D341Med (cell line): ENCODE measurements around the gene NFKBIL1.
"Not testable (repeated sequence)": the region's sequence is repeated elsewhere in the genome, so short reads cannot be mapped to it uniquely, and the experiment has no call there.

Experiments used
- DNase-seq: peaks from one replicate; pipeline ENCODE4 v3.0.0; 2012; ENCODE audit warnings: low spot score

Gene NFKBIL1, protein sequence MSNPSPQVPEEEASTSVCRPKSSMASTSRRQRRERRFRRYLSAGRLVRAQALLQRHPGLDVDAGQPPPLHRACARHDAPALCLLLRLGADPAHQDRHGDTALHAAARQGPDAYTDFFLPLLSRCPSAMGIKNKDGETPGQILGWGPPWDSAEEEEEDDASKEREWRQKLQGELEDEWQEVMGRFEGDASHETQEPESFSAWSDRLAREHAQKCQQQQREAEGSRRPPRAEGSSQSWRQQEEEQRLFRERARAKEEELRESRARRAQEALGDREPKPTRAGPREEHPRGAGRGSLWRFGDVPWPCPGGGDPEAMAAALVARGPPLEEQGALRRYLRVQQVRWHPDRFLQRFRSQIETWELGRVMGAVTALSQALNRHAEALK

DNA sequence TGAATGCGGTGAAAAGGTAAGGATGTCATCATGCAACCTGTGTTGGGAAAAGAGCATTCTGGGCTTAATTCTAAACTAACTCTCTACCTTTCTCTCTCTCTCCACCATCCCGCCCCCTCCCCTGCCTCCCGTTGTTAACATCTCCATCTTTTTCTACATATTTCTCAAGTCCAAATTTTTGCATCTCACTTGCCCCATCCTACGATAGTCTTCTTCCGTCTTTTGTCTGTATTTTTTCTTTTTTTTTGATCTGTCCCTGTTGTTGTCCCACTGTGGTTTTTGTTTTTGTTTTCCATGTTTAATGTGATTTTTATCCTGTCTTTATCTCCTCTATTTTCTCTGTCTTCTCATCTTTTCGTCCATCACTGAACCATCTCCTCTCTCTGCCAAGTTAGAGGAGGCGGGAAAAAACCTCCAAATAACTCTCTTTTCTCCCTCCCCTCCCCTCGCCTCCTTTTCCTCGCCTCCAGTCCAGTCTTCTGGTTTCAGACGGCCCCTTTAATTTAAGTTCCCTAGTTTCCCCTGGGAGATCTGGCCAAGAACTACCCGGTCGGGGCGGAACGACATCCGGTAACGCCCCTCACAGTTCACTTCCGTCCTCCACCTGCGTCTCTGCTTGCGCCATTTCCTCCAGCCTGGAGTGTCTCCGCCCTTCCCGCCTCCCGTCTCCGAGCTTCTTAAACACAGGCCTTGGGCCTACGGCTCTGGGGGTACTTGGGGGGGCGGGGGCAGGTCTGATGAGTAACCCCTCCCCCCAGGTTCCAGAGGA, at the start of gene NFKBIL1:
Gene NFKBIL1 (plus strand): TSS at position 651 of the 769 bp plus-strand sequence. CDS start 87 bp downstream, at position 738.
- peak; percentile 93 for DNase-seq

DNA sequence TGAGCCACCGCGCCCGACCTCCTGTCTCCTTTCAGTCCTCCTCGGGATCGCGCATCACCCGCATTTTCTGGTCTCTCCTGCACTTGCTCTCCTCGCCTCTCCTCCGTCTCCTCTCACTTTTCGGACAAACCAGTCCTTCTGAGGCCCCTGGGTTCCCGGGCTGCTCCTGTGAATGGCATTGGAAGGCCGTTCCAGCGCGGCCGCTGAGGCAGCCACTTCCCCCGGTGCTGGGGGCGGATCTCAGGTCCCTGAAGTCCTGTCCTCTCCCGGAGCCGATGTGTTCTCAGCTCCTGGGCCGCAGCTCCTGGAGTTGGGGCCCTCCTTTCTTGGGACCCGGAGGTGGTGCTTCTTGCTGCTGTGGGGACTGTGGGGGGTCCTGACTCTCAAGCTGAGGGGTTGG, 48.7 kb upstream of the NFKBIL1 start:
- no peak for DNase-seq

DNA sequence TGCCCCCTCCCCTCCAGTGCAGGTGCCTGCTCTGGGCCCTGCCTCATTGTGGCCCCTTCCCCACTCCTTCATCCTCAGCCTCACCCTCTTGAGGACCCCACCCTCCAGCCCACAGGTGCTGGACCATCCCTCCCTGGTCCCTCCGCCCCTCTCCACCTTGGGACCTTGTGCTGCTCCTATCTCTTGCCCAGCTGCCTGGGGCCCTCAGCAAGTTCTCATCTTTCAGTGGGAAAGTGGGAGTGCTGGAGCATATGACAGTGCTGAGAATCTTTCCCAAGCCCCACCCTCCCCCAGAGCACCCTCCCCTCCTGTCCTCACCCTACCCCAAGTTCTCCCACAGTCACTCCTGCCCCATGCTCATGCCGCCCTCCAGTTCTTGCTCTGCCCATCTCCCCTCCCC, 47.8 kb upstream of the NFKBIL1 start:
- not testable (repeated sequence) for DNase-seq

DNA sequence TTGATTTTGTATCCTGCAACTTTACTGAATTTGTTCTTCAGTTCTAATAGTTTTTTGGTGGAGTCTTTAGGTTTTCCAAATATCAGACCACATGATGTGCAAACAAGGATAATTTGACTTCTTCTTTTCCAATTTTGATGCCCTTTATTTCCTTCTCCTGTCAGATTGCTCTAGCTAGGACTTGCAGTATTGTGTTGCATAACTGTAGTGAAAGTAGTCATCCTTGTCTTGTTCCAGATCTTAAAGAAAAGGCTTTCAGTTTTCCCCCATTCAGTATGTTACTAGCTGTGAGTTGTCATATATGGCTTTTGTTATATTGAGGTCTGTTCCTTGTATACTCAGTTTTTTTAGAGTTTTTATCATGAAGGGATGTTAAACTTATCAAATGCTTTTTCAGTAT, 44.8 kb upstream of the NFKBIL1 start:
- no peak for DNase-seq

DNA sequence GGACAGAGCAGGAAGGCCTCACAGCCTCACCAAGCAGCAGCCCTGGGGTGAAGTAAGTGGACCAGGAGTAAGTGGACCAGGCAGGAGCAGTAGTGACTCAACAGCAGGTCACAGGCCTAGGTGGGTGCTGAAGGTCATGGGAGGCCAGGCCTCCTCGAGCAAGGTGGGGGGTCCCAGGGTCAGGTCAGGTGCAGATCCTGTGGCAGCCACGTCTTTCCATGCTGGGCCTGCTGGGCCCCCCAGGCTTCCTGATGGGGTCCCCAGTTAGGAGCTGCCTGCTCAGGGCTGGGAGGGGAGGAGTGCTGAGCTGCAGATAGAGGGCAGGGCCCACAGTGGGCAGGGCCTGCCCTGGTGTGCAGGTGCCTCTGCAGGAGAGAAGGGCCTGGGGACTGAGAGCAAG, 38.4 kb upstream of the NFKBIL1 start:
- DNase-seq, result not testable (repeated sequence)

GRCh38 chr6:31510007-31510406, 37.4 kb upstream of the NFKBIL1 start:
- DNase-seq, result no peak

DNA sequence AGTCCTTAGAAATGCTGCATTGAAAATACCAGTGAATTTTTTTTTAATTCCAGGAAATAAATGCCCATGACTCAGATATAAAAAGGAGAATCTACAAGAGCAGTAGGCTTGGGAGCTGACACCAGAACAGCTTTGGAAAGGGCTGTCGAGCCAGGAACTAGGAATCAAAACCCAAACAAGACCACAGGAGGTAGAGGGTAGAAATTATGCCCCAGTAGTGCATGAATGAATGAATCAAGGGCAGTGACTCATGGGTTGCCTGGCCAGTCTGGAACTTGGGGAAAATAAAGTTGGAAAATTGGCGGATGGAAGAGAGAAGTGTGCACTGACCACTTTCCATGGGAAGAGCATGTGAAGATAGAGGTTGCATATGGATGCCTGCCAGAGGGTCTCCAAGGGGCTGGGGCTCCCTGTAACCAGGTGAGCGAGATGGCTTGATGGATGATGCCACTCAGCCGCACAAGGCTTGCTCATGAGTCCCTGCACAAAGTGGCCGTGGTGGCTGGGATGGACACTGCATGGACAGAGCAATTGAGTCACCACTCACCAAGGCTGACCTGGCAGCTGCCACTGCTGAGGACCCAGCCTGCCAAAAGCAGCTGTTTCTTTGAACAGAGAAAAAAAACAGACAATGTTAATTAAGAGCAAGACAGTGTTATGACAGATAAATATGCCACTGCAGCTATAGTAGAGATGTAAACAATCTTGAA, 33.8 kb upstream of the NFKBIL1 start:
- DNase-seq, result no peak

- DNase-seq, result no peak
Measured at GRCh38 chr6:31521835-31522234, 25.6 kb upstream of the NFKBIL1 start.

DNA sequence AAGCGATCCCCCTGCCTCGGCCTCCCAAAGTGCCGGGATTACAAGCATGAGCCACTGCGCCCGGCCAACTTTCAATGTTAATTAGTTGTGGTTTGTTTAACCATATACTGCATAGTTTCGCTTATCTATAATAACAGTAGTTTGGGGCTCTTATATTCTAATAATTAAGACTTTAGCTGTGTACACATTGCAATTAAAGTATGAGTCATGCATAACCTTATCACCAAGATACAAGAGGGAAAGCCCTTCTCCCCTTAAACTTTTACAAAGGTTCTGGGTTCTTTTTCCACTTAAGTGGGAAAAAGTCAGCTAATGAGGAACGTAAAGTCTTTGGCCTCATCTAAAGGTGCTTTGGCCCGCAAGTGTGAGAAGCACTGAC, 21.9 kb upstream of the NFKBIL1 start:
- DNase-seq, result no peak

DNA sequence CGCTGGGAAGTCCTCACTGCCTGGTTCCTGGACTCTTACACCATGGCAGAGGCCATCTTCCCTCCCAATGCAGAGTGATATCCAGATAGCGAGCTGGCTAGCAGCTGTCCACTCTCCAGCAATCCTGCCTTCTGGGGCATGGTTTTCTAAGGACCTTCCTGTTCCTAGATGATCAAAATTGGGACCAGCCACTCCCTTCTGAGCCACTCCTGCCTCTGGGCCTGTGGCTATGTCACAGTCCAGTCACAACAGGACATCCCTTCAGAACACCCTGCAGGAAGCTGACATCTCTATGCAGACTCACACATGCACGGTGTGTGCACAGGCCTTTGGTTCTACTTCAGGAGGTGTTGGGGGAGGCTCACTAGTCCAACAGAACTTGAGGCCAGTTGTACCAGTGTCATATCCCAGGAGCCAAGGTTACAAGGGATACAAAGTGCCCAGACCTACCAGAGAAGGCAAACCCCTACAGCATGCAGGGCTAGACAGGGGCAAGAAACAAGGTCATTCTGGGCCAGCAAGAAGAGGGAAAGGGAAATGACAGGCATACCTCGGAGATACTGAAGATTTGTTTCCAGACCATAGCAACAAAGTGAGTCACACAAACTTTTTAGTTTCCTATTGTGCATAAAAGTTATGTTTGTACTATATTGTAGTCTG, 21.3 kb upstream of the NFKBIL1 start:
- DNase-seq, result no peak

DNA sequence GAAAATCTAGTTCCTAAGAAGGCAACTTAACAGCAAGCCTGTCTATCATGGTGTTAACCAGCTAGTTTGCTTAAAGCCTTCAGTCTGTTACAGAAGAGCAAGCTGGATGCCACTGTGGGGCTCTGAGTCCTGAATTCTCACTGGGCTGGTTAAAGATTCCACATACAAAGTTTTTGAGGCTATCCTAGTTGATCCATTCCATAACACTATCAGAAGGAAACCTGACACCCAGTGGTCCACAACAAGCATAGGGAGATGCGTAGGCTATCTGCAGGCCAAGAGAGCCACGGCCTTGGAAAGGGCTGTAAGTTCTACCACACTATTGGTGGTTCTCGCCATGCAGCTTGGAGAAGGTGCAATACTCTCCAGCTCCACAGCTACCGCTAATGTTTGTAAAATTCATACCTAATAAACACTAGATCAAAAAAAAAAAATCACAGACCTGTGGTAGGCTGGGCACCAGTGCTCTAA, 19.1 kb upstream of the NFKBIL1 start:
- no peak for DNase-seq

DNA sequence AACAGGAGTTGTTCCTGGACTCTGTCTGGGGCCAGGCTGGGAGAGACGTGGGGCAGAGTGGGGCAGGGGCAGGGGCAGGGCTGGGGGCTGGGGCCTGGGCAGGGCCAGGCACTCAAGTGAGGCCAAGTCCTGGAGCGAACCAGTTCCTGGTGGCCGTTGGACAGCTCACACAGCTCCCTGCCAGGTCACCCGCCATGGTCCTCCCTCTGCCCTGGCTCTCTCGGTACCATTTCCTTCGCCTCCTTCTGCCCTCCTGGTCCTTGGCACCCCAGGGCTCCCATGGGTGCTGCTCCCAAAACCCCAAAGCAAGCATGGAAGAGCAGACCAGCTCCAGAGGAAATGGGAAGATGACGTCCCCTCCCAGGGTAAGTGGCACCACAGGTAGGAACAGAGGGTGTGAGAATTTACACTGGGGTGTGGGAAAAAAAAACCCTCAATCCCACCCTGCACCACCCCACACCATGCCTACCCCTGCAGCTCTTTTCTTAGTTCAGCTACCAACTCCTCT, 18.5 kb upstream of the NFKBIL1 start, which contains the start of gene MCCD1:
Gene MCCD1 (plus strand): TSS at position 142 of the 508 bp plus-strand sequence. CDS start 53 bp downstream, at position 195.
- no peak for DNase-seq

DNA sequence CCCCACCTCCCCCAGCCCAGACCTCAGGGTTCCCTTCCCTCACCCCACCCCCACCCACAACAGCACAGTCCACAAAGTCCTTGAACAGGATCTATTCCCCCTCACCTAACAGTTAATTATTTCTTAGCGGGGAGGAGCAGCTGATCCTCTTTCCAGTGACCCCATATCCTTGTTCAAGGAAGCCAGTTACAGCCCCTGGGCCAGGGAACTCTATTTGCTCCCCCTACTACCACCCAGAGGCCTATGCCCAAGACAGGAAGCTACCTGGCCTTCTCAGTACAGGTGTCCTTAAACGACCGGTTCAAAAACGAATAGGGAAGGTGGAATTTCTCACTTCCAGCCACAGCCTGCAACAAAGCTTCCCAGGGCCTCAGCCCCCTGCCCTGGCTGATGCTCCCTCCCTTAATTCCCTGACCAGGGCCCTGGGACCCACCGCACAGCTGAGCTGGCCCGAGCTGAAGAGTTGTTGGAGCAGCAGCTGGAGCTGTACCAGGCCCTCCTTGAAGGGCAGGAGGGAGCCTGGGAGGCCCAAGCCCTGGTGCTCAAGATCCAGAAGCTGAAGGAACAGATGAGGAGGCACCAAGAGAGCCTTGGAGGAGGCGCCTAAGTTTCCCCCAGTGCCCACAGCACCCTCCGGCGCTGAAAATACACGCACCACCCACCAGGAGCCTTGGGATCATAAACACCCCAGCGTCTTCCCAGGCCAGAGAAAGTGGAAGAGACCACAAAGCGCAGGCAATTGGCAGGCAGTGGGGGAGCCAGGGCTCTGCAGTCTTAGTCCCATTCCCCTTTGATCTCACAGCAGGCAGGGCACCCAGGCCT, 17.9 kb upstream of the NFKBIL1 start:
- DNase-seq, result no peak

- no peak for DNase-seq
Measured at GRCh38 chr6:31530659-31531058, 16.7 kb upstream of the NFKBIL1 start.

DNA sequence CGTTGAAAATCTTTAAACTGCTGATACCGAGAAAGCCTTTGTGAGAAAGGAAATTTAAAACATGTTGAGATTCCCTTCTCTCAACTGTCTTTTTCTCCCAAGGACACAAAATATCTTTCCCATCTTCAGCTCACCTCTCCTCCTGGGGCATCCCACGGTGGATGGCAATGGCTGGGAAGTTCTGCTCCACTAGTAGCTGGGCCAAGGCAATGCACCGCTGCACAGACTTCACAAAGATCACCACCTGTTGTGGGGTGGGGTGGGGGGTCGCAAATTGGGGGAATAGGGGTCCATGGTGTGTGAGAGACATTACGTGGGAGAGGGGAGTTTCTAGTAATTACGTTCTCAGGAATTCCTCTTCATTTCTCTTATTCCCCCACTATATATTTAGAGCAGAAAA, 16.2 kb upstream of the NFKBIL1 start:
- no peak for DNase-seq

GRCh38 chr6:31531771-31532643, 15.4 kb upstream of the NFKBIL1 start:
- DNase-seq, result no peak

- no peak for DNase-seq
Measured at GRCh38 chr6:31532644-31533454, 14.6 kb upstream of the NFKBIL1 start.

GRCh38 chr6:31533455-31533841, 14.0 kb upstream of the NFKBIL1 start:
- DNase-seq, result no peak

GRCh38 chr6:31534011-31534410, 13.4 kb upstream of the NFKBIL1 start:
- no peak for DNase-seq
